ENCODE data around the gene GAA.

DNA sequence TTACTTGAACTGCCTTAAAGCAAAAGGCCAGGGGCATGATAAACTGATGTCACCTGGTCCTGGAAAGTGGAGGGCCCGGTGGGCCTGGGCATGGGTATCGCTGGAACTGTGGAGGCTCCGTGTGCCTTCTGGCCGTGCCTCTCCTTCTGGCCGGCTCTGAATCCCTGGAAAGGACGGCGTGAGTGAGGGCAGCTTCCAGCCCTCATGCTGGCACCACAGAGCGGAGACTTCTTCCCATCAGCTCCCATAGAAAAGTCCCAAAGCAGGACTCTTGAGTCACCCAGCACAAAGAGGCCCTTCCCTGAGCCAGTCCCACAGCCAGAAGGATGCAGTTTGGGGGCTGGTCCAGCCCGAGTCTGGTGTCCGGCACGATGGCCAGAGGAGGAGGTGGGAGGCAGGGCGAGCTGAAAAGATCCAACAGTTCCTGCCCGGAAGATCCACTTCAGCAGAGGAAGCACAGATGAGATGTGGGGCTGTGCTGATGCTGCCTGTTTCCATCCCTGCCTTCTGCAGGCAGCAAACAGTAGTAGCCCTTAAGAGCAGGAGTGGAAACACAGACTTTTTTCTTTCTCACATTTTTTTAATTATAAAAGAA lies 7.8 kb downstream of the GAA start:
- TF ChIP-seq POLR2A (IDR thresholded peaks at IDR 0.05) = no peak
- TF ChIP-seq, protein P1, sequence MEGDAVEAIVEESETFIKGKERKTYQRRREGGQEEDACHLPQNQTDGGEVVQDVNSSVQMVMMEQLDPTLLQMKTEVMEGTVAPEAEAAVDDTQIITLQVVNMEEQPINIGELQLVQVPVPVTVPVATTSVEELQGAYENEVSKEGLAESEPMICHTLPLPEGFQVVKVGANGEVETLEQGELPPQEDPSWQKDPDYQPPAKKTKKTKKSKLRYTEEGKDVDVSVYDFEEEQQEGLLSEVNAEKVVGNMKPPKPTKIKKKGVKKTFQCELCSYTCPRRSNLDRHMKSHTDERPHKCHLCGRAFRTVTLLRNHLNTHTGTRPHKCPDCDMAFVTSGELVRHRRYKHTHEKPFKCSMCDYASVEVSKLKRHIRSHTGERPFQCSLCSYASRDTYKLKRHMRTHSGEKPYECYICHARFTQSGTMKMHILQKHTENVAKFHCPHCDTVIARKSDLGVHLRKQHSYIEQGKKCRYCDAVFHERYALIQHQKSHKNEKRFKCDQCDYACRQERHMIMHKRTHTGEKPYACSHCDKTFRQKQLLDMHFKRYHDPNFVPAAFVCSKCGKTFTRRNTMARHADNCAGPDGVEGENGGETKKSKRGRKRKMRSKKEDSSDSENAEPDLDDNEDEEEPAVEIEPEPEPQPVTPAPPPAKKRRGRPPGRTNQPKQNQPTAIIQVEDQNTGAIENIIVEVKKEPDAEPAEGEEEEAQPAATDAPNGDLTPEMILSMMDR (IDR thresholded peaks at IDR 0.05) = no peak
